HG03045 (cell line): ENCODE results near the gene MAP6.

Experiments used
- ATAC-seq: cut with Tn5 transposase; IDR thresholded peaks from one replicate; pipeline ENCODE4 v1.9.1; 2021; ENCODE audit warnings: mild to moderate bottlenecking, moderate library complexity; ENCODE audit not compliant: unreplicated experiment

The MAP6 gene

GRCh38 chr11:75632450-75632849, 36.4 kb downstream of the MAP6 start:
- ATAC-seq: no peak

GRCh38 chr11:75631086-75631730, 37.6 kb downstream of the MAP6 start:
- no peak for ATAC-seq

DNA sequence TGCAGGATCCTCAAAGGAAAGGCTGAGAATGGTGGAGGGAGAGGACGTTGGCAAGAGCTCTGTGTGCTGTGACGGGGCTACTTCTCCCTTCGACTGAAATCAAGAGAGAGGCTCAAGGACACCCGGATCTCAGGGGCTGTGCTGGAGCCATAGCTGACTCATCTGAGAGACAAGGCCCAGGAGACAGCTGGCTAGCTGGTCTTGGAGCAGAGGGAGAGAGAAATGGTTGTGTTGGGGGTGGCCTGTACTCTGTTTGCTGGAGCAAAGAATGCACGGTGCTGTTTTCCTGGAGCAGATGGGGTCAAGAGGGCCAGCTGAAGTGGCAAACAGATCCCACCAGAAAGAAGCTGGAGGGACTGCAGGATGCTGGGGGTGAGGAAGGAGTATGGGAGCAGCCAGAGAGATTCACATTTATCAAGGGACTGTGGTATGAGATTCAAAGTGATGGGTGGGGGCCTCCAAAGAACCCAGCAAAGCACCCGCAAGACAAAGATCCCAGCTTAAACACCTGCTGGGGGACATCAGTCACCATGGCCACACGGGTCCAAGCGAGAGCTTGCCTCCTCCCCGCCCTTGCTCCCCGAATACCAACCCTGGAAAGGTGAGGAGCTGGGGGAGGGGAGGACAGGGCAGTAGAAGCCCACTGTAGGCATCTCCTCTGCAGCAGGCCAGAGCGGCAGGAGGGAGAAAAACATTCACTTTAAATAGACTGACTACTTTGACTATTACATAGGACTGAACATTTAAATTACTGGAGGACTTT, 40.8 kb downstream of the MAP6 start:
- no peak for ATAC-seq

DNA sequence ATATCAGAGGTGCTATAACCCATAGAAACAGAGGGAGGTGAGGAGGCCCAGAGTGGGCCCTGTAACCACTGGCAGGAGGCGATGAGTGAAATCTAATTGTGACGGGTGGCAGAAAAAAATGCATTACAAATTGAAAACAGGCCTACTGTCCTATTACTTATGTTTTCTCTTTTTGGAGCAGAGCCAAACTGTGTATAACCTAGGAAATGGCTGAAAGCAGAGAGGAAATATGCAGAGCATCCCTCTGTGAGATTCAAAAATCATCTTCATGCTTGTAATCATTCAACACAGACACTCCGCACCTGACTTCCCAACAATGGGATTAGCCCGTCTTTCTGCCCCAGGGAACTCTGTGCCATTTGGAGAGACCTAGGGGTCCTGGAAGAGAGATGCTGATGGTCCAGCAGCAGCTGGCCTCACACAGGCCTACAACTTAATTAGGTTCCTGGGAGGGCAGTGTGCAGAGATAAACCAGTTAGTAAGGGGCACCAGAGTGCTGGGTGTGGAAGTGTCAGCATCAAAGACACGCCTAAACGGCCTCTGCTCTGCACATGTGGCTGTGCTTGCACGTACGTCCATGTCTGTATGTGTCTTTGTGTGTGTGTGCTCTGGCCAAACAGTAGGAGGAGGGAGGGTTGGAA, 41.8 kb downstream of the MAP6 start:
- no peak for ATAC-seq

- no peak for ATAC-seq
Observed at GRCh38 chr11:75625991-75626888, 42.6 kb downstream of the MAP6 start.

DNA sequence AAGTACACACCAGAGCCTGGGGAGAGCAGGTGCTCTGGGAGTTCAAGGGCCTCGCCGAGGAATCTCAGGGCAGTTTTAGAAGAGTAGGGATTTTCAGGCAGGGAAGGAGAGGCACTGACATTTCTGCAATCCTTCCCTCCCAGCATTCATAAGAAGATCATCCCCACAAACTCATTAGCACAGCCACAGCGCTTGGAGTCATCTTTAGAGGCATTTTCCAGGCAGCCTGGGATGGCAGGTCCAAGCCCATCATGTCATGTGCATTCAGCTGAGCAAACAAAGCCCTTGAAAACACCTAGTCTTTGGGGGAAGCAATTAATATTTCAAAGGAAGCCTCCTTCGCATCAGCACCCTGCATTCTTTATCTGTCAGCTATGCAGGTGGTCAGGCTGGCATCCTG, 43.8 kb downstream of the MAP6 start:
- no peak for ATAC-seq

GRCh38 chr11:75616281-75616680, 52.6 kb downstream of the MAP6 start:
- ATAC-seq: no peak

- ATAC-seq: no peak
Observed at GRCh38 chr11:75615751-75616150, 53.1 kb downstream of the MAP6 start.

- no peak for ATAC-seq
Observed at GRCh38 chr11:75611823-75612222, 57.0 kb downstream of the MAP6 start.

- ATAC-seq: no peak
Observed at GRCh38 chr11:75606099-75606498, 62.7 kb downstream of the MAP6 start.

DNA sequence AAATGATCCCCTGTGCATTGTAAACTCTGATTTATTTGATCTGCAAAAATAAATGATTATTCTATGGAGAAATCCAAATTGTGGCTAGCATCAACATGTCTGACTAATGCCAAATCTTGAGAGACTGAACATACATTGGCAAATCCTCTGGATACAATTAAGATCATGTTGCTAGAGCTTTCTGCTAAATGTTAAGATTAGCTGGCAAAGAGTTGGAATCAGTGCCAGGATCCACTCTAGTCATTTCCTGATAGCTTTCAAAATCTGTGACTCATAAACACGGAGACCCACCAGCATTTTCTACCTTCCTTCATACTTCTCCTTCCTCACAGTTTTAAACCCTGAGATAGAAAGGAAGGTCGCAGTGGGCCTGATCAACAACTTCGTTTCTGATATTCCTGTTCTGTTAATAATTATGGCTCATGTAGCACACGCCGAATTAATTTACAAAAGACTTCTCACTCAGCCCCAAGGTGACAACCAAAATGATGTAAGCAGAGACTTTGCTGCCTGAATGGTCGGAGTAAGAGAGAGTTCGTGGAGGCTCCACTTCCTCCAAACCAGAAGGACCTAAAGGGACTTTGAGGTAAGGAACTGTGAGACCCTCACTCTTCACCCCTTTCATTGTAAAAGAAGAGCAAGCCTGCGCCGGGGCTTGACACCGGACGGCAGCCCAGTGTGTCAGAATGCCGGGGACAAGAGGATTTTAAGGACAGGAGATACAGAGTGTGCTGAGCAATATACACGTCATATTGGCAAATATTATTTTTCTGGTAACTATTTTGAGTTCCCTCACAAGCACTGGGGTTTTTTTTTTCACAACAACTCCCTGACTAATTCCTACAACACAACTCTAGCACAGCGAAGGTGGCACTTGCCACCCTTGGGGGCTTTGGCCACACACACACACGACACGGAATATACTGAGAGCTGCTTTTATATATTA, 64.8 kb downstream of the MAP6 start:
- no peak for ATAC-seq

GRCh38 chr11:75602951-75603350, 65.9 kb downstream of the MAP6 start:
- ATAC-seq: no peak

- ATAC-seq: no peak
Observed at GRCh38 chr11:75601494-75601893, 67.3 kb downstream of the MAP6 start.

GRCh38 chr11:75600356-75600755, 68.5 kb downstream of the MAP6 start:
- ATAC-seq: no peak

- ATAC-seq: no peak
Observed at GRCh38 chr11:75598900-75599299, 69.9 kb downstream of the MAP6 start.

GRCh38 chr11:75598264-75598663, 70.6 kb downstream of the MAP6 start:
- ATAC-seq: no peak

DNA sequence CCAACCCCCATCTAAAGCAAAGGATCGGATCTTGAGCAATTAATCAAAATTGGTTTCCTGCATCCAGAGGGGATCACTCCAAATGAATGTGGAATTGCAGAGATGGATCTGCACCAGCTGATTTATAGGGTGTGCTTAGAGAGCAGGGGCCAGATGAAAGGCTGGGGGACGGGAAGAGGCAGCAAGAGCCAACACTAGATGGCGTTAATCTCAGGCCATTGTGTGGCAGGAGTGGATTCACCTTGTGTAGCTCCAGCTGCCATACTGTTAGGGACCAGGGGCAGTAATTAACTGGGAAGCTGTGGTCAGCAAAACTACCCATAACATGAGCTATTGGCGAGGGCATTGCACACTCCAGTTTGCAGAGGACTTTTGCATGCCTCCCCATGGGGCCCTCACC, 71.2 kb downstream of the MAP6 start:
- ATAC-seq: no peak

- ATAC-seq: no peak
Observed at GRCh38 chr11:75596914-75597313, 71.9 kb downstream of the MAP6 start.

GRCh38 chr11:75595429-75595828, 73.4 kb downstream of the MAP6 start:
- no peak for ATAC-seq

- ATAC-seq: no peak
Observed at GRCh38 chr11:75594211-75594610, 74.6 kb downstream of the MAP6 start.
